GM23338 (cell line): ENCODE results near the gene SEPTIN7. TPM values are rescaled to one million over a fixed set of nuclear protein-coding genes. Genes with fewer than 3 reads are reported as not detected.

Experiments used
- ATAC-seq: fragments of 200-7000 bp; cut with Tn5 transposase; 3 replicates; pipeline ENCODE4 v1.9.1; 2020
- DNase-seq: peaks from one replicate; pipeline ENCODE4 v3.0.0-alpha.2; 2015; ENCODE audit warnings: low spot score
- H2AFZ ChIP-seq: fragments of 200-600 bp; sonication (generic); 2 replicates; pipeline ENCODE4 v1.8.0; 2016; ENCODE audit warnings: antibody characterized with exemption, mild to moderate bottlenecking, moderate library complexity
- H3F3A ChIP-seq: fragments of 200-600 bp; sonication (generic); replicated peaks from 2 replicates; pipeline ENCODE4 v1.8.0; 2017; ENCODE audit warnings: antibody characterized with exemption, mixed run types, low read depth
- H3K27ac ChIP-seq: fragments of 200-600 bp; sonication (generic); 2 replicates; pipeline ENCODE4 v1.6.1; 2016; ENCODE audit warnings: low read depth
- H3K27me3 ChIP-seq: fragments of 200-600 bp; sonication (generic); 2 replicates; pipeline ENCODE4 v1.8.0; 2016; ENCODE audit warnings: mild to moderate bottlenecking, mixed run types, moderate library complexity; ENCODE audit not compliant: insufficient read depth
- H3K36me3 ChIP-seq: fragments of 200-600 bp; sonication (generic); 2 replicates; pipeline ENCODE4 v1.8.0; 2016; ENCODE audit warnings: mild to moderate bottlenecking; ENCODE audit not compliant: insufficient read depth
- H3K4me1 ChIP-seq: fragments of 200-600 bp; sonication (generic); 2 replicates; pipeline ENCODE4 v1.8.0; 2016; ENCODE audit warnings: mild to moderate bottlenecking, moderate library complexity; ENCODE audit not compliant: insufficient read depth
- H3K4me2 ChIP-seq: fragments of 200-600 bp; sonication (generic); 2 replicates; pipeline ENCODE4 v1.7.1; 2017; ENCODE audit warnings: mixed run types
- H3K4me3 ChIP-seq: fragments of 200-600 bp; sonication (generic); 2 replicates; pipeline ENCODE4 v1.6.1; 2016; ENCODE audit warnings: mixed run types
- H3K79me2 ChIP-seq: fragments of 200-600 bp; sonication (generic); replicated peaks from 2 replicates; pipeline ENCODE4 v1.8.0; 2017; ENCODE audit warnings: mild to moderate bottlenecking; ENCODE audit not compliant: insufficient read depth
- H3K9me2 ChIP-seq: fragments of 200-600 bp; sonication (generic); 2 replicates; pipeline ENCODE4 v1.8.0; 2017; ENCODE audit not compliant: insufficient read depth
- H4K20me1 ChIP-seq: fragments of 200-600 bp; sonication (generic); replicated peaks from 2 replicates; pipeline ENCODE4 v1.8.0; 2017; ENCODE audit warnings: mild to moderate bottlenecking; ENCODE audit not compliant: insufficient read depth
- H3K27ac Mint-ChIP-seq: 2 replicates; pipeline ENCODE4 v1.8.0; 2020; ENCODE audit warnings: inconsistent platforms, mild to moderate bottlenecking, moderate library complexity, mixed read lengths
- H3K27me3 Mint-ChIP-seq: 3 replicates; pipeline ENCODE4 v1.8.0; 2022; ENCODE audit warnings: low read depth, mild to moderate bottlenecking, moderate library complexity, mixed read lengths, inconsistent platforms; ENCODE audit not compliant: insufficient read depth, poor library complexity
- H3K36me3 Mint-ChIP-seq: 3 replicates; pipeline ENCODE4 v1.8.0; 2021; ENCODE audit warnings: low read depth, mild to moderate bottlenecking, inconsistent platforms, moderate library complexity, mixed read lengths
- H3K4me1 Mint-ChIP-seq: 3 replicates; pipeline ENCODE4 v1.8.0; 2020; ENCODE audit warnings: mild to moderate bottlenecking, inconsistent platforms, mixed read lengths
- H3K4me3 Mint-ChIP-seq: 3 replicates; pipeline ENCODE4 v1.8.0; 2021; ENCODE audit warnings: moderate library complexity, mild to moderate bottlenecking, inconsistent platforms, mixed read lengths
- H3K9me3 Mint-ChIP-seq: 3 replicates; pipeline ENCODE4 v1.8.0; 2020; ENCODE audit warnings: moderate library complexity, mild to moderate bottlenecking, inconsistent platforms, mixed read lengths
- CREB1 ChIP-seq: fragments of 250-450 bp; sonication (Bioruptor Pico); IDR thresholded peaks from 2 replicates; pipeline ENCODE4 v1.5.0; 2020; ENCODE audit warnings: low read depth, mild to moderate bottlenecking, moderate library complexity
- CTCF ChIP-seq, 2 experiments: fragments of 200-600 bp in 1 of 2; sonication (generic) in 1 of 2; conservative IDR thresholded peaks; 2 replicates each; pipeline versions ENCODE4 v1.5.1 to v1.6.1; 2016 to 2017; ENCODE audit warnings: antibody characterized with exemption in 2 of 2, low read depth in 2 of 2, mild to moderate bottlenecking in 2 of 2, moderate library complexity in 1 of 2
- EZH2 ChIP-seq: fragments of 200-600 bp; sonication (generic); IDR thresholded peaks from one replicate; pipeline ENCODE4 v1.8.0; 2017; ENCODE audit warnings: antibody characterized with exemption, mild to moderate bottlenecking, low read depth; ENCODE audit not compliant: unreplicated experiment
- EZH2phosphoT487 ChIP-seq: fragments of 200-600 bp; sonication (generic); IDR thresholded peaks from one replicate; pipeline ENCODE4 v1.8.1; 2018; ENCODE audit warnings: antibody characterized with exemption; ENCODE audit not compliant: unreplicated experiment
- JUNB ChIP-seq: IDR thresholded peaks from one replicate; pipeline ENCODE4 v1.6.1; 2016; ENCODE audit warnings: antibody characterized with exemption; ENCODE audit not compliant: unreplicated experiment
- NANOG ChIP-seq: IDR thresholded peaks from 2 replicates; pipeline ENCODE4 v1.6.1; 2016; ENCODE audit warnings: antibody characterized with exemption, borderline replicate concordance
- POLR2AphosphoS5 ChIP-seq: IDR thresholded peaks from 2 replicates; pipeline ENCODE4 v1.6.1; 2016; ENCODE audit warnings: antibody characterized with exemption, low read depth
- REST ChIP-seq: IDR thresholded peaks from one replicate; pipeline ENCODE4 v1.6.1; 2018; ENCODE audit warnings: antibody characterized with exemption; ENCODE audit not compliant: unreplicated experiment
- STAT1 ChIP-seq: IDR thresholded peaks from one replicate; pipeline ENCODE4 v1.6.1; 2016; ENCODE audit warnings: antibody characterized with exemption; ENCODE audit not compliant: unreplicated experiment
- ZNF114 ChIP-seq: fragments of 250-450 bp; sonication (Bioruptor Pico); IDR thresholded peaks from 2 replicates; pipeline ENCODE4 v1.5.0; 2020; ENCODE audit warnings: mild to moderate bottlenecking, moderate library complexity
- ZNF331 ChIP-seq: fragments of 250-450 bp; sonication (Bioruptor Pico); IDR thresholded peaks from 2 replicates; pipeline ENCODE4 v1.5.0; 2020; ENCODE audit warnings: low read depth, mild to moderate bottlenecking, moderate library complexity
- ZNF462 ChIP-seq: fragments of 250-450 bp; sonication (Bioruptor Pico); IDR thresholded peaks from 2 replicates; pipeline ENCODE4 v1.5.0; 2020; ENCODE audit warnings: mild to moderate bottlenecking, moderate library complexity
- polyA plus RNA-seq: library from polyadenylated mRNA; unstranded; fragments of >200 nt; fragmentation: Nextera tagmentation; extraction: Ambion mirVana; gene quantifications from 2 replicates; pipeline ENCODE4 v1.2.1, GENCODE V29; 2016
- total RNA-seq: library from RNA; depleted of rRNA; stranded (reverse); fragments of >200 nt; shearing (Covaris generic); gene quantifications from 2 replicates; pipeline ENCODE4 v1.2.3, GENCODE V29; 2014
- TF ChIP-seq, protein P1 (sequence below): IDR thresholded peaks from 2 replicates; pipeline ENCODE4 v1.6.1; 2016; ENCODE audit warnings: antibody characterized with exemption

Gene SEPTIN7
- total and polyA plus RNA-seq, 2 experiments from 2014 or later, result 210 to 499 TPM

DNA sequence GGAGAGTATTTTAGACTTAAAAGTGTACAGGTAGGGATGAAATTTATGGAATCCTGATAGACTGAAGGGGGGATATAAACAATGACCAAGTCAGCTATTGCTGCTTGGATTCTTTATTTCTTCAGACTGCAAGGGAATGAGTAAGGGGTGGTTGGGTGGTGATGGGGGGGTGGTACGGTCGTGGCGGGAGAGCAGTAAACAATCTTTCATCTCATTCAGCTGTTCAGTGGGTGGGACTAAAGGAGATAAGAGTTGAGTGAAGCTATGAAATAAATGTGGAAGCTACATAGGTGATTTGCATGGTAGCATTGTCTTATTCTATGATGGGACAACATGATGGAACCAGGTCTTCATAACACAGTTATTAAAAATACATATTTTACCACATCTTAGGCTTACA lies 1.8 kb downstream of the SEPTIN7 start:
- H3K4me3 ChIP-seq, result peak overlapping the region; percentile 85
- H3K4me1 ChIP-seq, result peaks cover 38% of the 10 kb centered on the region
- DNase-seq (no peak), ATAC-seq (no peak)
- peaks cover 34% of the 10 kb centered on the region for H3K4me1 Mint-ChIP-seq
- peak overlapping the region; percentile 72 for H3K27ac Mint-ChIP-seq
- H3K79me2 ChIP-seq, result peaks cover 60% of the 10 kb centered on the region
- H2AFZ ChIP-seq, result no peak overlapping the region
- 0 out of 2 replicates have a peak, but pooled peaks cover 4% of the 10 kb centered on the region for H3F3A ChIP-seq
- H3K9me2 ChIP-seq, result no peaks in the 10 kb centered on the region
- peaks cover 26% of the 10 kb centered on the region for H4K20me1 ChIP-seq
- TF ChIP-seq JUNB (no peak), ZNF462 (no peak), NANOG (no peak), ZNF331 (CRISPR knock-in tag) (no peak), REST (no peak), EZH2 (no peak), CTCF (conservative IDR thresholded peaks at IDR 0.05; ENCODE audit: low read depth in 2 of 2) (no peak), STAT1 (no peak), EZH2phosphoT487 (no peak), POLR2AphosphoS5 (no peak), CREB1 (no peak), ZNF114 (CRISPR knock-in tag) (no peak)
- TF ChIP-seq, protein P1, sequence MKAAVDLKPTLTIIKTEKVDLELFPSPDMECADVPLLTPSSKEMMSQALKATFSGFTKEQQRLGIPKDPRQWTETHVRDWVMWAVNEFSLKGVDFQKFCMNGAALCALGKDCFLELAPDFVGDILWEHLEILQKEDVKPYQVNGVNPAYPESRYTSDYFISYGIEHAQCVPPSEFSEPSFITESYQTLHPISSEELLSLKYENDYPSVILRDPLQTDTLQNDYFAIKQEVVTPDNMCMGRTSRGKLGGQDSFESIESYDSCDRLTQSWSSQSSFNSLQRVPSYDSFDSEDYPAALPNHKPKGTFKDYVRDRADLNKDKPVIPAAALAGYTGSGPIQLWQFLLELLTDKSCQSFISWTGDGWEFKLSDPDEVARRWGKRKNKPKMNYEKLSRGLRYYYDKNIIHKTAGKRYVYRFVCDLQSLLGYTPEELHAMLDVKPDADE, result no peak
- no peaks in the 10 kb centered on the region for H3K36me3 ChIP-seq
- H3K4me3 Mint-ChIP-seq, result peak overlapping the region; percentile 97
- H3K9me3 Mint-ChIP-seq, result no peaks in the 10 kb centered on the region; the same call in 2 of the 3 replicates
- peaks cover 3% of the 10 kb centered on the region for H3K27me3 Mint-ChIP-seq
- H3K4me2 ChIP-seq, result peak overlapping the region; percentile 90
- H3K27ac ChIP-seq, result no peak overlapping the region
- H3K27me3 ChIP-seq, result no peaks in the 10 kb centered on the region
- H3K36me3 Mint-ChIP-seq, result no peaks in the 10 kb centered on the region; the same call in 2 of the 3 replicates
